ENCODE measurements around the gene TASL.
A peak's percentile ranks its signal among the peaks of the same experiment; 100 is the strongest.
"Not testable (repeated sequence)": the region's sequence is repeated elsewhere in the genome, so short reads cannot be mapped to it uniquely, and the experiment has no call there.

Gene TASL

GRCh38 chrX:30582664-30583063 lies 5.1 kb upstream of the TASL start:
- H3K36me3 ChIP-seq = no peaks in the 10 kb centered on the region; the same call in 1 of the 2 replicates
- no peaks in the 10 kb centered on the region for H3K27me3 ChIP-seq
- H3K4me1 ChIP-seq = peaks cover 60% of the 10 kb centered on the region
- H3K4me2 ChIP-seq = no peak overlapping the region
- no peak overlapping the region for H3K27ac ChIP-seq
- no peak overlapping the region for H3K4me3 ChIP-seq
- H4K20me1 ChIP-seq = no peaks in the 10 kb centered on the region
- H3K9me3 ChIP-seq = peaks cover 28% of the 10 kb centered on the region
- no peak for TF ChIP-seq Cebpa-rat (IDR thresholded peaks at IDR 0.05)
- H3K9ac ChIP-seq = no peak overlapping the region

- no peak overlapping the region; the same call in 1 of the 2 replicates for H3K4me3 ChIP-seq
- peak overlapping the region; percentile 98 for H3K27ac ChIP-seq
- H3K9me3 ChIP-seq = peaks cover 11% of the 10 kb centered on the region; the same call in 1 of the 2 replicates
- TF ChIP-seq Cebpa-rat (IDR thresholded peaks at IDR 0.05) = no peak
- H3K4me1 ChIP-seq = peaks cover 45% of the 10 kb centered on the region
- peak overlapping the region; percentile 21; the same call in 1 of the 2 replicates for H3K9ac ChIP-seq
- H3K4me2 ChIP-seq = peak overlapping the region; percentile 97
- H3K27me3 ChIP-seq = no peaks in the 10 kb centered on the region
- no peaks in the 10 kb centered on the region for H4K20me1 ChIP-seq
- no peaks in the 10 kb centered on the region; the same call in 1 of the 2 replicates for H3K36me3 ChIP-seq
Measured at GRCh38 chrX:30580641-30581040, 3.1 kb upstream of the TASL start.

- Histone ChIP-seq H3K9ac (peak overlapping the region; percentile 98), H3K36me3 (peaks cover 34% of the 10 kb centered on the region), H3K4me3 (peak overlapping the region; percentile 75), H3K9me3 (no peaks in the 10 kb centered on the region; the same call in 1 of the 2 replicates), H3K4me2 (peak overlapping the region; percentile 97), H3K4me1 (peaks cover 35% of the 10 kb centered on the region), H3K27me3 (no peaks in the 10 kb centered on the region), H4K20me1 (no peaks in the 10 kb centered on the region), H3K27ac (peak overlapping the region; percentile 98)
- no peak for TF ChIP-seq Cebpa-rat (IDR thresholded peaks at IDR 0.05)
Measured at GRCh38 chrX:30576881-30577280, 685 bp downstream of the TASL start.

DNA sequence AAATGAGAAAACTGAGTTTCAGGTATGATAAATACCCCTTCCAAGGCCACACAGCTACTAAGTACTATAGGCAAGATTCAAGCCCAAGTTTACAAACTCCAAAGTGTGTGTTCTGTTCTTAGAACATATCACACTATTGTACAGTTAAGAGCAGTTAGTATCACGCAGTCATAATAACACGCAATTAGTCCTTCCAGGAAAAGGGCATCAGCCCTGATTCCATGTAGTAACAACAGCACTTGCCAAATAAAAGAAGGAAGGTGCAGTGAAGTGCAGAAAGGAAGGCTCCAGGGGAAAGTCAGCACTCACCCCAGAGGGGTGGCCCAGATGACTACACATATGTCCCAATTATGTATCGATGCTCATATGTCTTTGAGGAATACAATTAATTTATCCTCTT lies 4.4 kb downstream of the TASL start:
- Histone ChIP-seq H3K27ac (peak overlapping the region; percentile 98), H3K4me3 (peak overlapping the region; percentile 75), H3K9ac (peak overlapping the region; percentile 98), H3K4me1 (peaks cover 10% of the 10 kb centered on the region), H3K36me3 (peaks cover 70% of the 10 kb centered on the region), H3K4me2 (peak overlapping the region; percentile 97), H3K27me3 (no peaks in the 10 kb centered on the region), H3K9me3 (no peaks in the 10 kb centered on the region; the same call in 1 of the 2 replicates), H4K20me1 (peaks cover 29% of the 10 kb centered on the region)
- TF ChIP-seq Cebpa-rat (IDR thresholded peaks at IDR 0.05) = no peak

DNA sequence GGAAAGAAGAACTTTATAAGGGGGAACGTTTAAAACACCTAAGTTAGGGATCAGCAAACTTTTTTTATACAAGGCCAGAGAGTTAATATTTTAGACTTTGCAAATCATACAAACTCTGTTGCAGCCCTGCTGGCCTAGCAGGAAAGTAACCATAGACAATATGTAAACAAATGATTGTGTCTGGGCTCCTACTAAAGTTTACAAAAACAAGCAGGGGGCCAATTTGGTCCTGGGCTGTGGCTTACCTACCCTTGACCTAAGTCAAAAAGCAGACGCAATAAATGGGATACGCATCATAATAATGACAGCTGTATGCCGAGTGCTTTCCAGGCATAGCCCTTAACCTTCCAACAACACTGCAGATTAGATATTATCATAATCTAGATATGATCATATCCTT lies 4.9 kb downstream of the TASL start:
- no peak for TF ChIP-seq Cebpa-rat (IDR thresholded peaks at IDR 0.05)

DNA sequence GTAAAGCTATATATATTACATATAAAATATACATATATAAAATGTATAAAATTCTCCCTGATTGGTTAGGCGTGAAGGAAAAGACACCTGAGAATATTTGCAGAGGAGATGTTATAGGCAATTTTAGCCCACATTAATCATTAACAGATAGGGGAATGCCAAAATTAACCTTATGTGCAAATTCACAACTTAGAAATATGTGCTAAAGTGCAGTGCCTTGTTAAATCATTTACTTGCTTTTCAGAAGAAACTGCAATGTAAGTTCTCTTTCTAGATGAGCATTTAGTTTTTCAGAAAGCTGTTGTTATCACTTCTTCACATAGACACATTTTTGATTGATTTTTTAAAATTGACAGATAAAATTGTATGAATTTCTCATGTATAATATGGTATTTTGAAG lies 5.6 kb downstream of the TASL start:
- peaks cover 21% of the 10 kb centered on the region for H3K4me1 ChIP-seq
- peak overlapping the region; percentile 75 for H3K4me3 ChIP-seq
- no peaks in the 10 kb centered on the region; the same call in 1 of the 2 replicates for H3K9me3 ChIP-seq
- H3K27me3 ChIP-seq = no peaks in the 10 kb centered on the region
- H3K4me2 ChIP-seq = peak overlapping the region; percentile 97
- H4K20me1 ChIP-seq = peaks cover 40% of the 10 kb centered on the region
- TF ChIP-seq Cebpa-rat (IDR thresholded peaks at IDR 0.05) = no peak
- peaks cover 81% of the 10 kb centered on the region for H3K36me3 ChIP-seq
- peak overlapping the region; percentile 98 for H3K27ac ChIP-seq
- peak overlapping the region; percentile 98 for H3K9ac ChIP-seq

More for the DNA sequence above, 4.9 kb downstream of the TASL start:
- H3K4me1 ChIP-seq = peaks cover 14% of the 10 kb centered on the region
- peak overlapping the region; percentile 98 for H3K27ac ChIP-seq
- peak overlapping the region; percentile 98 for H3K9ac ChIP-seq
- no peaks in the 10 kb centered on the region for H3K27me3 ChIP-seq
- H4K20me1 ChIP-seq = peaks cover 33% of the 10 kb centered on the region
- H3K4me2 ChIP-seq = peak overlapping the region; percentile 97
- H3K9me3 ChIP-seq = no peaks in the 10 kb centered on the region; the same call in 1 of the 2 replicates
- H3K36me3 ChIP-seq = peaks cover 75% of the 10 kb centered on the region
- peak overlapping the region; percentile 75 for H3K4me3 ChIP-seq

- Histone ChIP-seq H3K36me3 (peaks cover 96% of the 10 kb centered on the region), H3K4me1 (peaks cover 36% of the 10 kb centered on the region), H3K4me3 (peak overlapping the region; percentile 75), H3K9ac (peak overlapping the region; percentile 98), H4K20me1 (peaks cover 55% of the 10 kb centered on the region), H3K27ac (peak overlapping the region; percentile 98), H3K4me2 (peak overlapping the region; percentile 97), H3K27me3 (no peaks in the 10 kb centered on the region), H3K9me3 (no peaks in the 10 kb centered on the region; the same call in 1 of the 2 replicates)
- no peak for TF ChIP-seq Cebpa-rat (IDR thresholded peaks at IDR 0.05)
Measured at GRCh38 chrX:30570505-30570904, 7.1 kb downstream of the TASL start.

DNA sequence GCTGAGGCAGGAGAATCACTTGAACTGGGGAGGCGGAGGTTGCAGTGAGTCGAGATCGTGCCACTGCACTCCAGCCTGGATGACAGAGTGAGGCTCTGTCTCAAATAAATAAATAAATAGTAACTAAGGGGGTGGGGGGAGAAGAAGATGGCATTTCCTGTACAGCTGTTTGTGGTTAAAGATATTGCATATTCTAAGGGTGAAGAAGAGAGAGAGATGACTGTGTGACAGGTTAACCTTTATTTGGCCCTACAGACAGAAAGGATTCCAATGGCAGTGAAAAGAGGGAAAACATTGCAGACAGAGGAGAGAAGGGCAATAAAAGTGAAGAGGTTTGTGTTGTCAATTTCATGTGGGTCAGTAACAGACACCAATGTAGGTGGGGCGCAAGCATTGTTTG lies 9.4 kb downstream of the TASL start:
- peaks cover 60% of the 10 kb centered on the region for H3K4me1 ChIP-seq
- H3K9ac ChIP-seq = peak overlapping the region; percentile 98
- TF ChIP-seq Cebpa-rat (IDR thresholded peaks at IDR 0.05) = no peak
- H3K4me2 ChIP-seq = peak overlapping the region; percentile 97
- peak overlapping the region; percentile 98 for H3K27ac ChIP-seq
- peaks cover 79% of the 10 kb centered on the region for H4K20me1 ChIP-seq
- no peaks in the 10 kb centered on the region for H3K27me3 ChIP-seq
- peaks cover 98% of the 10 kb centered on the region for H3K36me3 ChIP-seq
- peak overlapping the region; percentile 75 for H3K4me3 ChIP-seq
- H3K9me3 ChIP-seq = no peaks in the 10 kb centered on the region; the same call in 1 of the 2 replicates

DNA sequence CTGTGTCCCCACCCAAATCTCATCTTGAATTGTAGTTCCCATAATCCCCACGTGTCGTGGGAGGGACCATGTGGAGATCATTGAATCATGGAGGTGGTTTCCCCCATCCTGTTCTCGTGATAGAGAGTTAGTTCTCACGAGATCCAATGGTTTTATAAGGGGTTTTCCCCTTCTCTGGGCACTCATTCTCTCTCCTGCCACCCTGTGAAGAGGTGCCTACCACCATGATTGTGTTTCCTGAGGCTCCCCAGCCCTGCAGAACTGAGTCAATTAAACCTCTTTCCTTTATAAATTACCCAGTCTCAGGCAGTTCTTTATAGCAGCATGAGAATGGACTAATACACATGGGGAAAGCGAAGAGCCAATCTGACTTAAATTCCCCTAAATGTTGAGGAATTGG lies 14.5 kb downstream of the TASL start:
- Histone ChIP-seq H3K9ac (peak overlapping the region; percentile 20), H3K4me1 (peaks cover 80% of the 10 kb centered on the region), H3K4me3 (peak overlapping the region; percentile 40), H3K36me3 (peaks cover 100% of the 10 kb centered on the region), H3K4me2 (peak overlapping the region; percentile 97), H4K20me1 (peaks cover 100% of the 10 kb centered on the region)
- H3K27ac ChIP-seq, H3K9me3 ChIP-seq, H3K27me3 ChIP-seq: not testable (repeated sequence)

DNA sequence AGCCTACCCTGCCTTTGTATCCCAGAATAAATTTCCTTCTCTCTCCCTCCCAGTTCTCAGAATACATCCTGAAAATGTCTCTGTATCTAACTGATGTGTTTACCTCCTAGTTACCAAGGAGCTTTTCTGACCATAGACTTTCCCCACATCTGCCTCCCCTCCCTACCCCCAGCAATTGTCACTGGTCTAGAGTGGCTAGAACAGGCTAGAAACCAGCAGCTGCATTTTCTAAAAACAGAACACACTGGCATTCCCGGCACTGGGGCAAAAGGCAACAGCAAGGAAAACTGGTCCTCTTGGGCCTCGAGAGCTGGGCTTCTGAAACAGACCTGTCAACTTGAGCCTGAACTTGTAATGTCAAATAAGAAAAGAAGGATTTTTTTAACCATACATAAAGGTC lies 16.4 kb downstream of the TASL start:
- H3K9me3 ChIP-seq = no peaks in the 10 kb centered on the region
- peak overlapping the region; percentile 97 for H3K4me2 ChIP-seq
- peaks cover 100% of the 10 kb centered on the region for H4K20me1 ChIP-seq
- no peak overlapping the region for H3K4me3 ChIP-seq
- peaks cover 61% of the 10 kb centered on the region for H3K4me1 ChIP-seq
- H3K36me3 ChIP-seq = peaks cover 92% of the 10 kb centered on the region
- TF ChIP-seq Cebpa-rat (IDR thresholded peaks at IDR 0.05) = no peak
- H3K27ac ChIP-seq = 0 out of 2 replicates have a peak overlapping the region, but pooled peaks have one; percentile 20
- 0 out of 2 replicates have a peak overlapping the region, but pooled peaks have one; percentile 51 for H3K9ac ChIP-seq
- no peaks in the 10 kb centered on the region for H3K27me3 ChIP-seq

Measured in BLaER1 (cell line).